WERI-Rb-1 (cell line): Measurements from ENCODE around the gene FAM151B.
A peak's percentile ranks its signal among the peaks of the same experiment; 100 is the strongest.

Source experiments
- DNase-seq: peaks from one replicate; pipeline ENCODE4 v3.0.0-alpha.2; 2020
- H3K27ac ChIP-seq: fragments of 250-450 bp; sonication (Bioruptor Pico); 2 replicates; pipeline ENCODE4 v1.5.1; 2020; ENCODE audit warnings: mild to moderate bottlenecking, moderate library complexity
- H3K27me3 ChIP-seq: fragments of 250-450 bp; sonication (Bioruptor Pico); 2 replicates; pipeline ENCODE4 v1.5.1; 2021; ENCODE audit warnings: mild to moderate bottlenecking, low read depth, moderate library complexity; ENCODE audit not compliant: insufficient read depth, severe bottlenecking
- H3K36me3 ChIP-seq: fragments of 250-450 bp; sonication (Bioruptor Pico); 2 replicates; pipeline ENCODE4 v1.5.1; 2020; ENCODE audit warnings: mild to moderate bottlenecking, moderate library complexity
- H3K4me3 ChIP-seq: 2 replicates; pipeline ENCODE4 v1.5.1; 2011; ENCODE audit warnings: low read depth, mild to moderate bottlenecking, control low read depth, low read length
- H3K9me3 ChIP-seq: fragments of 250-450 bp; sonication (Bioruptor Pico); 2 replicates; pipeline ENCODE4 v1.5.1; 2021; ENCODE audit warnings: mild to moderate bottlenecking, moderate library complexity; ENCODE audit not compliant: severe bottlenecking
- CTCF ChIP-seq: IDR thresholded peaks from 2 replicates; pipeline ENCODE4 v1.5.1; 2011; ENCODE audit warnings: low read depth, mild to moderate bottlenecking, control low read depth, inconsistent platforms, low read length

FAM151B gene

GRCh38 chr5:80480354-80480753 lies 7.5 kb upstream of the FAM151B start:
- no peak overlapping the region for H3K27ac ChIP-seq
- H3K27me3 ChIP-seq = no peaks in the 10 kb centered on the region
- H3K9me3 ChIP-seq = no peaks in the 10 kb centered on the region
- no peak overlapping the region for H3K4me3 ChIP-seq
- no peak for TF ChIP-seq CTCF
- H3K36me3 ChIP-seq = peaks cover 7% of the 10 kb centered on the region
- no peak for DNase-seq

GRCh38 chr5:80481019-80481893 lies 6.6 kb upstream of the FAM151B start:
- Histone ChIP-seq H3K4me3 (no peak overlapping the region), H3K27ac (no peak overlapping the region; the same call in 1 of the 2 replicates), H3K36me3 (no peaks in the 10 kb centered on the region; the same call in 1 of the 2 replicates), H3K9me3 (no peaks in the 10 kb centered on the region), H3K27me3 (no peaks in the 10 kb centered on the region)
- TF ChIP-seq CTCF = peak; percentile 85
- peak; percentile 58 for DNase-seq

- Histone ChIP-seq H3K4me3 (no peak overlapping the region), H3K27ac (no peak overlapping the region), H3K9me3 (no peaks in the 10 kb centered on the region), H3K36me3 (no peaks in the 10 kb centered on the region; the same call in 1 of the 2 replicates), H3K27me3 (no peaks in the 10 kb centered on the region)
- TF ChIP-seq CTCF = no peak
- DNase-seq = no peak
Measured at GRCh38 chr5:80482578-80482977, 5.3 kb upstream of the FAM151B start.

GRCh38 chr5:80483636-80484232 lies 4.2 kb upstream of the FAM151B start:
- no peak overlapping the region for H3K4me3 ChIP-seq
- no peaks in the 10 kb centered on the region for H3K27me3 ChIP-seq
- no peaks in the 10 kb centered on the region; the same call in 1 of the 2 replicates for H3K36me3 ChIP-seq
- H3K9me3 ChIP-seq = no peaks in the 10 kb centered on the region
- no peak overlapping the region for H3K27ac ChIP-seq
- no peak for TF ChIP-seq CTCF
- DNase-seq = no peak

- H3K9me3 ChIP-seq = no peaks in the 10 kb centered on the region
- peak overlapping the region; percentile 60 for H3K4me3 ChIP-seq
- H3K27ac ChIP-seq = peak overlapping the region; percentile 47
- no peaks in the 10 kb centered on the region for H3K27me3 ChIP-seq
- no peak for DNase-seq
- no peaks in the 10 kb centered on the region; the same call in 1 of the 2 replicates for H3K36me3 ChIP-seq
- TF ChIP-seq CTCF = no peak
Measured at GRCh38 chr5:80487444-80487828, 464 bp upstream of the FAM151B start.
